SKM-1 (cell line): ENCODE data around the gene CAPN3.
A peak's percentile ranks its signal among the peaks of the same experiment; 100 is the strongest.

Experiments used
- DNase-seq: peaks from one replicate; lab custom pipeline; 2025; ENCODE audit not compliant: unreplicated experiment; lab: John Stamatoyannopoulos, UW

The CAPN3 gene

DNA sequence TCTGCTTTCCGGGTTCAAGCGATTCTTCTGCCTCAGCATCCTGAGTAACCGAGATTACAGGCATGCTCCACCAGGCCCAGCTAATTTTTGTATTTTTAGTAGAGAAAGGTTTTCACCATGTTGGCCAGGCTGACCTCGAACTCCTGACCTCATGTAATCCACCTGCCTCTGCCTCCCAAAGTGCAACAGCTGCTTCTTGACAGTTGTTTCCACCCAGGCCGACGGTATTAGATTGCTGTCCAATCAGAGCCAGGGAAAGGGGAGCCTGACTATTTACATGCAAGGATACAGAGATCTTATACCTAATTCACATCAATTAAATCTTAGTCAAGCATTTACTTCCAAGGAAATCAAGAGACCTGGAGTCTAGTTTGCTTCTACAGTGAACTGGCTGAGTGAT lies 4.0 kb upstream of the CAPN3 start:
- DNase-seq: no peak

DNA sequence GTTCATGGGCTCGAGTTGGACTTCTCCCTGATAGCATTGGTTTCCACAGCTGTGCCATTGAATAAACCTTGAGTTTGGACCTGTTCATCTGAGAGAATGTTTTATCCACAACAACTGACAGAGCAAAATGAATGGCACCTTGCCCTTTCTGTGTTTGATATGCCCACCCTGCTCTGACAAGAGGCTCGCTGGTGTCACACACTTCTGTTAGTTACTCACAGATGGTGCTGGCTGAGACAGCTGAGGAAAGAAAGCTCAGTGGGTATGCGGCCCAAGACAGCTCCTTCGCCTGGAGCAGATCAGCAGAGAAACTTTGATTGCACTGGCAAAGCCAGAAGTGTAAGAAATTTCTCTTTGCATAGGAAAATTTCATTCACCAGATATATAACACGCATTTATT lies 2.5 kb upstream of the CAPN3 start:
- no peak for DNase-seq

DNA sequence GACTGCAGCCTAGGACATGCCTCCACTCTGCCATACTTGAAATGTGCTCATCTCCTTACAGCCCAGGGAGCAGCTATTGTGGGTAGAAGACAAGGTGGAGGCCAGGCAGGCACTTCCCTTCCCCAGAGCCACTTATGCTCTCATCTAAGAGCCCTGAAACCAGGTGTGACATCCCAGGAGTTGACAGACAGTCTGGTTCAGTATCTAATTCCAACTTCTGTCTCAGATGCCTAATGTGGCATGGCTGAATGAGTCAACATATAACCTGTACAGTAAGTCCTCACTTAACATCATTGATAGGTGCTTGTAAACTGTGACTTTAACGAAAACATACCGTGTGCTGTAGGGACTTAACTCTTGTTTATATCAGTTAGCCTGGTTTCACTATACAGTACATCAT lies 1.2 kb upstream of the CAPN3 start:
- DNase-seq: no peak

DNA sequence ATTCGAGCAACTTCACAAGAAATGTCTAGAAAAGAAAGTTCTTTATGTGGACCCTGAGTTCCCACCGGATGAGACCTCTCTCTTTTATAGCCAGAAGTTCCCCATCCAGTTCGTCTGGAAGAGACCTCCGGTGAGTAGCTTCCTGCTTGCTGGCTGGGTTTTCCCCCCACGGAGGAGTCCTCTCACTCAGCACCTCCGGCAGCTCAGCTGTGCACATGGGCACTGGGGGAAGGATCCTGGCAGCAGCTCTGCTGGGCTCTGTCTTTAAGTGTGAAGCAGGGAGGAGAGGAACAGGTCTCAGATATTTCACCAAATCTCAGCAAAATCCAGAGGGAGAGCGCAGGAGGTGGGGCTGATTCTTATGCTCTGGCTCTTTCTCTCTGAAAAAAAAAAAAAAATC lies 684 bp downstream of the CAPN3 start:
- DNase-seq: no peak

DNA sequence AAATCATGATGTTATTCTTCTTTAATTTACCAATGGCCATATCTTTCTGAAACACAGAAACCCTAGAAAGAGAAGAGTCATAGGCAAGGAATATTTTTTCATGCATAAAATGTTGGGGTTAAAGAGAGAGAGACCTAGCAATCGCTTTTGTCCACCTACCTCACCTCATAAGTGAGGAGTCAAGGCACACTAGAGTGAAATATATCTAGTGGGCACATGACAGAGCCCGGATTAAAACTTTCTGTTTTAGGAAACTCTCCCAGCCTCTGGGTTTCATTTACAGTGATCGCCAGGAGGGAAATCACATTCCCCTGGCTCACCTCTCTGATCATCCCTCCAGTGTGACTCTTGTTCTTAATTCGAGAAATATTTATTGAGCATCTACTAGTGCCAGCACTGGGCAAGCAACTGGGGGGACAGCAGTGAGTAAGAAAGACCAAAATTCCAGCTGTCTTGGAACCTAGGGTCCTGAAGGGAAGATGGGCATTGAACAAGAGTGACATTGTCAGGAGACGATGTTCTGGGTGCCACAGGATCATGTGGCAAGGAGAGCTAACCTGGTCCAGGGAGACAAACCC lies 1.3 kb downstream of the CAPN3 start:
- DNase-seq: no peak

DNA sequence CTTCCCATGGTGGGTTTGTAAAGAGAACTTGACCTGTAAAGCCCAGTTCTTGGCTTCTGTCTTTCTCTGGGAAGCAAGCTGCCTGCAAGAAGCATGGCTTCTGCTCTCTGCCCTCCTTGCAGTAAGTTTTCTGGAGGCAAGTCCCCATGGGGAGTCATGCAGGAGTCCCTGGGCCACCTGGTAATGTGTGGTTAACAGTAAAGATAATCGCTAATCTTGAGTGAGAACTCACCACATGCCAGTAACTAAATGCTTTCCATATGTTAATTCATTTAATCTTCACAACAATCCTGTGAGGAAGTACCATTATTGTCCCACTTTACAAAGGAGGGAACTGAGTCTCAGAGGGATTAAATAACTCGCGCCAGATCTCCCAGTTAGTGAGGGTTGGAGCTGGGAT lies 4.2 kb downstream of the CAPN3 start:
- no peak for DNase-seq

DNA sequence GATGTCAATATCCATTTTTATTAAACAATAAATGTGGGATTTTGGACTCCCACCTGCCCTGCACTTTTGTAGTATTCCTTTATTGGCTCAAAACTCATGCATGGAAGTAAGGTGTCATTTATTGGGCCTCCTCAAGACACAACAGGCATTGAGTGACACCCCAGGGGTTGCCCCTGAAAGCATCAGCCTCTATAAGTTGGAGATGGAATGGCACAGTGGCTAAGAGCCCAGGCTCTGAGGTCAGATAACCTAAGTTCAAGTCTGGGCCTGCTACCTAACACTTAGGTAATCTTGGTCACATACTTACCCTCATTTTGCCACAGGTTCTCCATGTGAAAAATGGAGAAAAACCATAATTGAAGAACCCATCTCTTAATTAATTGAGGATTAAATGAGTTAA lies 4.6 kb downstream of the CAPN3 start:
- DNase-seq: no peak

DNA sequence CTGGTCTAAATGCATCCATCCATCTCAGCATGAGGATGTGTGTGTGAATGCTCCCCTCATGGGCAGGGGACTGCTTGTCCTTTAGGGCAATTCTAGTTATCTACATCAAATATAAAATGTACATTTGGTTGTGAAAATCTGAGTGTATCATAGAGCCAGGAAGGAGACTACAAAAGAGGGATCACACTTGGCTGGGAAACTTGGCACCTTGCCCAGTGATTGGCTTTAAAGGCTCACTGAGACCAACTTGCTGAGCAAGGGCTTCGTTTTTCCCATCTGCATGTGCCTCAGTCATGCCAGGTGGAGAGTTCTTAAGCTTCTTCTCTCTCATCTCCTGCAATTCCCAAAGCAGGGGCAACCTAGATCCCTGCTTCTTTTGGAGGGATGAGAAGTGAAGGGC lies 5.2 kb downstream of the CAPN3 start:
- DNase-seq: no peak

GRCh38 chr15:42365921-42366550 lies 6.7 kb downstream of the CAPN3 start:
- peak; percentile 59 for DNase-seq

DNA sequence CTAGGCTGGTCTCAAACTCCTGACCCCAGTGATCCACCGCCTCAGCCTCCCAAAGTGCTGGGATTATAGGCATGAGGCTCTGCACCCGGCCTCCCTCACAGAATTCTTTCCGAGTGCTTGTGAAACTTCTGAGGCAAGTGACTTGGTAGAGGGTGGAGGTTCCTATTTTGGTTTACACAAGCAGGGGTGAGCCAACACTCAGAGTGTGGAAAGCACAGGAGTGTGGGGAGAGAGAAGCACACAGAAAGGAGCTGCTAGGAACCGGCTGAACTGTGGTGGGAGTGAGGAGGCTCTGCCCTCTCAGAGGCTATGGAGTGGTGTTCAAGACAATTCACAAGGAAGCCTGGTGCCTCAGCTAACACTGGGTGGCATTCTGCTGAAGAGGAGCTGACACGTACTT lies 7.7 kb downstream of the CAPN3 start:
- DNase-seq: peak; percentile 90

DNA sequence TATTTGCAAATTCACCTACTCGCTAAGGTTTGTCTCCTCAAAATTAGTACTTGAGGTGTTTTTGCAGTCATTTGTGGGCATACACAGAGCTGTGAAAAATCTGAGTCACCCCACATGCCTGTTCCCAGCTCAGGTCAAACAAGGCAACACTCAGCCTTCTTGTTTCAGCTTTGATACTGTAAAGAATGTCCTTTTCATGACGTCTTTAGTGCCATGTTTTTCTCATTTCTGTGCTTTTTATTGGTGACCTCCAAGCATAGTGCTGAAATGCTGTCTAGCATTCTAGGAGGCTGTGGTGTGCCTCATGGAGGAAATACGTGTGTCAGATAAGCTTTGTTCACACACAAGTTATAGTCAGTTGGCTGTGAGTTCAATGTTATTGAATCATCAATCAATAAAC lies 8.8 kb downstream of the CAPN3 start:
- no peak for DNase-seq

DNA sequence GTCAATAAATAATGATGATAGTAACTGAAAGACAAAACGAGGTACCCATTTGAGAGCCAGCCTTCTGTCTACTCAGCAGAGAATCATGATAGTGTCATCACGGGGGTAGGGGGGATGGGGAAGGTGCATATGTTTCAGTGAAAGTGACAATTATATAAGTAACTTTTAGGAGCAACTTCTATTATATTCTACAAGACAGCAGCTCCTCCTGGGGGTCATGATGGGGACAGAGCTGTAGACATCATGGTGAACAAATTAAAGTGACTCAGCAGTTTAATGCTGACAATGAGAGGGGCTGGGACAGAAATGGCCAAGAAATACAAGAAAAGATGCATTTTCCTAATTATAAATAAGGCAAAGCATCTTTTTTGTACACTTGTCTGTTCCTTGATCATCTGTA lies 11.8 kb downstream of the CAPN3 start:
- DNase-seq: no peak

DNA sequence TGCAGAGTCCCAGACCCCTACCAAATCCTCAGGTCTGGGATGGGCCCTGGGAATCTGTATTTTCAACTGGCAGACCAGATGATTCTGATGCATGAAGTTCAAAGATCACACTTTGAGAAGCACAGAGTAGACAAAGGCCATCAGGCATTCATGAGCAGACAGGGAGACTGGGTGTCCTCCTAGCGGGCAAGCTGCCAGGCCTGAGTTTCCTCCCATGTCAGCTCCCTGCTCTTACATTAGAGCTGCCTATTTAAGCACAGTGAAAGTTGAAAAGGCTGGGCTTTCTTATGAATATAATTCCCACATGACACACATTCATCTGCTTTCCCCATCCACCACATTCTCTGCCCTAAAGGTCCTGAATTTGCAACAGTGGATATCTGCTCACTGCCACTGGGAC lies 14.0 kb downstream of the CAPN3 start:
- DNase-seq: no peak

GRCh38 chr15:42373936-42374335 lies 14.6 kb downstream of the CAPN3 start:
- DNase-seq: no peak

GRCh38 chr15:42374810-42375209 lies 15.5 kb downstream of the CAPN3 start:
- DNase-seq: no peak

DNA sequence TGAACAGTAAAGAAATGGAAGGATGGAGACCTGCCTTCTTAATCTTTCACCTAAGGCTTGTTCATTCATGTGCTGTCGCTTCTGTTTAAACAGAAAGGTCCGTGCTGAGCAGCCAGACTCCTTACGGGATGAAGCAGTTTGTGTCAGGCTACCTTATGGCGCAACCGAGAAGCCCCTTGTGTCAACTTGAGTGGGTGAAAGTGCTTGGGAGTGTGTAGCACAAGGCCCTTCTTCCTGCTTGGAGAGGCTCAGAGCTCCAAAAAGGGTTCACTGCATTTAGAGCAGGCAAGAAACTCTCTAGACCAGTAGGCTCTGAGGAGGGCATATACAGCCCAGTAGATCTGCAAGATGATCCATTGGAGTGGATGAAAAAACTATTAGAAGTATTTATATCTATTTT lies 16.0 kb downstream of the CAPN3 start:
- DNase-seq: no peak

DNA sequence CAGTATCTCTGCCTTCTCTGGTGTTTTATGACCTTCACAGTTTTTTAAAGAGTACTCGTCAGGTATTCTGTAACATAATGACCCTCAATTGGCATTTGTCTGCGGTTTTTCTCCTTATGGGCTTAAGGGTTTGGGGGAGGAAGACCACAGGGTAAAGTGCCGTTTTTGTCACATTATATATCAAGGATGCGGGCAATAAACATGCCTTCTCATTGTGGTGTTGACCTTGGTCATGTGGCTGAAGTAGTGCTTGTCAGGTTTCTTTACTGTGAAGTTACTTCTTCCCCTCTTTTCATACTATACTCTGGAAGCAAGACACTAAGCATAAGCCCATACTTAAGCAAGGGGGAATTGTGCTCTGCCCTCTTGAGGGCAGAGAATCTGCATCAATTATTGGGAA lies 16.6 kb downstream of the CAPN3 start:
- DNase-seq: no peak

GRCh38 chr15:42378011-42378410 lies 18.7 kb downstream of the CAPN3 start:
- no peak for DNase-seq

GRCh38 chr15:42384597-42384996 lies 25.3 kb downstream of the CAPN3 start:
- DNase-seq: no peak

DNA sequence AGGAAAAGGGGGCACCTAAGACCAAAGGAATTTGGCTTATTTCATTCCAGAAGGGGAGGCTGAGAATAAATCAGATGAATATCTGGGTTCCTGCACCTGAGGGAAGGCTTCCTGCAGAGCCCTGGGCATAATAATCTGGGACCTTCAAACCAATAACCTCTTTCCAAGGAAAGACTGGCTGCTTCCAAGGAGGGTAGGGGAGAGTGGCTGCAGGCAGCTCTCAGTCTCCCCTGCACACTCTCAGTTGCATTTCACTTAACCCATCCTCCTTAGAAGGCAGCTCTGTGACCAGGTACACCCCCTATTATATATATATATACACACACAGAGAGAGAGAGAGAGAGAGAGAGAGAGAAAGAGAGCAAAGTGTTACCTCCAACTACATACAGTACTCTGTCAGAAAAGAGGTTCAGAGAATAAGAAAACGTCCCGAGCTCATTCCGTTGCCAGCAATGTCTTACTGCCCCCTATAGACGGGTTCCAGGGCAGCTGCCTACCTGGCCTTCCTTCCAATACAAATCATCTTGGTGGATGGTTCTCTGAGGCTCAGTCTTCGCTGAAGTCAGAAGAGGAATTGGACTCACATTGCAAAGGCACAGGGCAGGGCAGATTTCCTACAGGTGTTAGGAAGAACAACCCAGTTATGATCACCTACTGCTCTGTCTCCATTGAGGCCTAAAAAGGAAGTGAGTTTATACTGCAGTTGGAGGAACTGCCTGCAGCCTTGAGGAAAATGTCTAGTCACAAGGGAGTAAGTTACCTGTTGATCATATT lies 26.1 kb downstream of the CAPN3 start:
- peak; percentile 72 for DNase-seq

DNA sequence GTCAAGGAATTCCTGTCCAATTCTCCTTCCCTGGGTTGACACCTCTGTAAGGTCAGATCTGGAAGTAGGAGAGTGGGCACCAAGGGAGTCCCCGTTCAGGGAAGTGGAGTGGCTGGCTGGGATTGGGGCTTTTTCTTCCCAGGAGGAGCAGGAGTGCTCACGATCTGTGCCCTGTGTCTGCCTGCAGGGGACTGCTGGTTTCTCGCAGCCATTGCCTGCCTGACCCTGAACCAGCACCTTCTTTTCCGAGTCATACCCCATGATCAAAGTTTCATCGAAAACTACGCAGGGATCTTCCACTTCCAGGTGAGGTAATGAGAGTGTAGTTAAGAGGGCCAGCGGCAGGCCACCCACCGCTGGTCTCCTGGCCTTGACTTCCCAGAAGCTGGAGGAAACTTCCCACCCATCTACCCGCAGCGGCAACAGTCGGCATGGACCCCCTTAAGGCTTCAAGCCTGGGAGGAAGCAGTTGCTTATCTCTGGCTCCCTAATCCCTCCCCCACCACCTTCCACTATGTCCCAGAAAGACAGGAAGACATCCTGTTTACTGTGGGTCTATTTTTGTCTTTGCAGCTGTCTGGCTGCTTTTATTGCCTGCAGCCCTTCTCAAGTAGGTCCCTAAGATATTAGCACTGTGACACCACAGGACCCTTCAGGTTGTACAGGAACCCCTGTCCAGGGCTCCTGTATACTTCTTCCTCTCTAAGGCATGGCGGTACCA lies 26.8 kb downstream of the CAPN3 start:
- no peak for DNase-seq

DNA sequence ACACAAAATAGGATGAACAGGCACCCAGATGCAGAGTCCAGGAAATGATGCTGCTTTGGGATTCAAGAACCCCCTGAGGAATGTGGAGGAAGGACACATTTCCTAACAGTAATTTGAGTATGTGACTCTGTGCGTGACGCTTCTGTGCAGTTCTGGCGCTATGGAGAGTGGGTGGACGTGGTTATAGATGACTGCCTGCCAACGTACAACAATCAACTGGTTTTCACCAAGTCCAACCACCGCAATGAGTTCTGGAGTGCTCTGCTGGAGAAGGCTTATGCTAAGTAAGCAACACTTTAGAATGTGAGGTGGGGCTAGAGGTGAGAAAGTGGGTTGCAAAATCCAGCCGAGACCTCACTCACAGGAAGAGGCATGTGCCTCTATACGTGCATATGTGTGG lies 28.3 kb downstream of the CAPN3 start:
- no peak for DNase-seq
